Trophoblast cell (in vitro differentiated cells and primary cell): ENCODE results near the gene MYOZ2.

Experiments used
- DNase-seq, 2 donors: peaks; one replicate each; pipeline ENCODE4 v3.0.0-alpha.2; 2016
- H2AFZ ChIP-seq: 2 replicates; pipeline ENCODE4 v1.6.1; 2013; ENCODE audit warnings: low read length, moderate library complexity, mild to moderate bottlenecking; ENCODE audit not compliant: insufficient read depth, poor library complexity
- H2AK5ac ChIP-seq: 2 replicates; pipeline ENCODE4 v1.6.1; 2013; ENCODE audit warnings: mild to moderate bottlenecking, low read length
- H2BK120ac ChIP-seq: 2 replicates; pipeline ENCODE4 v1.6.1; 2013; ENCODE audit warnings: low read length, mild to moderate bottlenecking, moderate library complexity; ENCODE audit not compliant: insufficient read depth, poor library complexity
- H2BK12ac ChIP-seq: 2 replicates; pipeline ENCODE4 v1.6.1; 2013; ENCODE audit warnings: mild to moderate bottlenecking, low read length, moderate library complexity
- H2BK5ac ChIP-seq: 2 replicates; pipeline ENCODE4 v1.6.1; 2013; ENCODE audit warnings: low read length, low read depth, moderate library complexity, mild to moderate bottlenecking; ENCODE audit not compliant: poor library complexity
- H3K14ac ChIP-seq: 2 replicates; pipeline ENCODE4 v1.6.1; 2013; ENCODE audit warnings: mild to moderate bottlenecking, low read length
- H3K18ac ChIP-seq: 2 replicates; pipeline ENCODE4 v1.6.1; 2013; ENCODE audit warnings: mild to moderate bottlenecking, low read length
- H3K23ac ChIP-seq: 2 replicates; pipeline ENCODE4 v1.6.1; 2013; ENCODE audit warnings: low read length
- H3K27ac ChIP-seq: 2 replicates; pipeline ENCODE4 v1.5.1; 2013; ENCODE audit warnings: low read depth, mild to moderate bottlenecking, inconsistent platforms, low read length, moderate library complexity
- H3K27me3 ChIP-seq: 2 replicates; pipeline ENCODE4 v1.6.1; 2013; ENCODE audit warnings: inconsistent platforms, mild to moderate bottlenecking, low read length, moderate library complexity; ENCODE audit not compliant: insufficient read depth
- H3K36me3 ChIP-seq, 2 experiments: 1 replicate in 1 of 2; 2 replicates in 1 of 2; pipeline ENCODE4 v1.6.1; 2013; ENCODE audit warnings: low read length in 2 of 2, mild to moderate bottlenecking in 2 of 2, moderate library complexity in 1 of 2; ENCODE audit not compliant: insufficient read depth in 2 of 2, control insufficient read depth in 1 of 2
- H3K4ac ChIP-seq: 2 replicates; pipeline ENCODE4 v1.6.1; 2013; ENCODE audit warnings: low read depth, mild to moderate bottlenecking, low read length, moderate library complexity
- H3K4me1 ChIP-seq, 2 experiments: 1 replicate in 1 of 2; 2 replicates in 1 of 2; pipeline ENCODE4 v1.6.1; 2013; ENCODE audit warnings: low read length in 2 of 2, mild to moderate bottlenecking in 2 of 2, moderate library complexity in 1 of 2; ENCODE audit not compliant: insufficient read depth in 2 of 2, control insufficient read depth in 1 of 2
- H3K4me2 ChIP-seq: 2 replicates; pipeline ENCODE4 v1.6.1; 2013; ENCODE audit warnings: inconsistent platforms, mild to moderate bottlenecking, low read length, moderate library complexity
- H3K4me3 ChIP-seq: 2 replicates; pipeline ENCODE4 v1.5.1; 2013; ENCODE audit warnings: mild to moderate bottlenecking, low read depth, low read length, inconsistent platforms
- H3K79me1 ChIP-seq: one replicate; pipeline ENCODE4 v1.6.1; 2013; ENCODE audit warnings: low read length
- H3K79me2 ChIP-seq: 2 replicates; pipeline ENCODE4 v1.6.1; 2013; ENCODE audit warnings: low read length, mild to moderate bottlenecking; ENCODE audit not compliant: control insufficient read depth, insufficient read depth, poor library complexity
- H3K9ac ChIP-seq: 2 replicates; pipeline ENCODE4 v1.6.1; 2013; ENCODE audit warnings: mild to moderate bottlenecking, low read length
- H3K9me3 ChIP-seq: 2 replicates; pipeline ENCODE4 v1.6.1; 2013; ENCODE audit warnings: low read depth, mild to moderate bottlenecking, control low read depth, inconsistent platforms, low read length; ENCODE audit not compliant: insufficient read depth
- H4K12ac ChIP-seq: 2 replicates; pipeline ENCODE4 v1.6.1; 2013; ENCODE audit warnings: low read depth, mild to moderate bottlenecking, low read length, moderate library complexity
- H4K8ac ChIP-seq: 2 replicates; pipeline ENCODE4 v1.6.1; 2013; ENCODE audit warnings: low read depth, mild to moderate bottlenecking, low read length, moderate library complexity
- H4K91ac ChIP-seq: one replicate; pipeline ENCODE4 v1.6.1; 2013; ENCODE audit warnings: low read depth, mild to moderate bottlenecking, low read length, moderate library complexity
- WGBS: extraction: QIAGEN DNeasy Blood & Tissue Kit; methylation state at CpG from one replicate; pipeline ENCODE4 v1.1.7; 2013; ENCODE audit warnings: missing lambda C conversion rate; ENCODE audit not compliant: insufficient read length, insufficient coverage; ENCODE audit errors: extremely low coverage; 5-methylcytosine and 5-hydroxymethylcytosine counted together

MYOZ2 gene

GRCh38 chr4:119229908-119230687 is 94.5 kb downstream of the MYOZ2 start:
- H4K91ac ChIP-seq: no peak overlapping the region
- H4K8ac ChIP-seq: no peak overlapping the region
- H2BK12ac ChIP-seq: no peak overlapping the region
- no peak overlapping the region for H2AK5ac ChIP-seq
- no peak overlapping the region for H3K27ac ChIP-seq
- H3K18ac ChIP-seq: no peak overlapping the region
- H3K79me1 ChIP-seq: no peaks in the 10 kb centered on the region
- no peak overlapping the region for H2BK120ac ChIP-seq
- no peak overlapping the region for H3K14ac ChIP-seq
- no peaks in the 10 kb centered on the region for H3K79me2 ChIP-seq
- no peak overlapping the region for H2AFZ ChIP-seq
- no peak overlapping the region for H3K4ac ChIP-seq
- WGBS: no CpG with 5 or more reads among the region's 4 CpGs
- H3K9me3 ChIP-seq: no peaks in the 10 kb centered on the region
- H3K23ac ChIP-seq: no peak overlapping the region
- H3K36me3 ChIP-seq: peaks cover under 1 to 8% of the 10 kb centered on the region in 2 experiments
- no peak overlapping the region for H2BK5ac ChIP-seq
- no peak overlapping the region for H3K4me2 ChIP-seq
- H3K9ac ChIP-seq: no peak overlapping the region
- no peaks in the 10 kb centered on the region for H3K27me3 ChIP-seq
- no peak for DNase-seq
- H4K12ac ChIP-seq: no peak overlapping the region
- no peak overlapping the region for H3K4me3 ChIP-seq
- H3K4me1 ChIP-seq: peaks cover 0 to 3% of the 10 kb centered on the region in 2 experiments

GRCh38 chr4:119231491-119231890 is 95.9 kb downstream of the MYOZ2 start:
- DNase-seq: no peak
- Histone ChIP-seq H3K4me1 (peaks cover 0 to 3% of the 10 kb centered on the region in 2 experiments), H2BK12ac (no peak overlapping the region), H3K79me1 (no peaks in the 10 kb centered on the region), H3K27me3 (no peaks in the 10 kb centered on the region), H2AK5ac (no peak overlapping the region), H3K18ac (no peak overlapping the region), H4K8ac (no peak overlapping the region), H3K14ac (no peak overlapping the region), H2BK5ac (no peak overlapping the region), H3K27ac (no peak overlapping the region), H4K12ac (no peak overlapping the region), H2BK120ac (no peak overlapping the region), H3K9ac (no peak overlapping the region), H3K36me3 (peaks cover 4 to 13% of the 10 kb centered on the region in 2 experiments), H3K4me3 (no peak overlapping the region), H3K79me2 (no peaks in the 10 kb centered on the region), H3K23ac (no peak overlapping the region), H3K4ac (no peak overlapping the region), H2AFZ (no peak overlapping the region), H3K9me3 (no peaks in the 10 kb centered on the region), H3K4me2 (no peak overlapping the region), H4K91ac (no peak overlapping the region)
- WGBS: no CpG with 5 or more reads among the region's 3 CpGs

- no peak overlapping the region for H2BK5ac ChIP-seq
- no peak overlapping the region for H4K8ac ChIP-seq
- no peak overlapping the region for H3K14ac ChIP-seq
- DNase-seq: no peak
- H3K9me3 ChIP-seq: no peaks in the 10 kb centered on the region
- H3K4ac ChIP-seq: no peak overlapping the region
- WGBS: no CpG with 5 or more reads among the region's 1 CpG
- H4K91ac ChIP-seq: no peak overlapping the region
- peaks cover 6 to 13% of the 10 kb centered on the region in 2 experiments for H3K36me3 ChIP-seq
- H3K4me1 ChIP-seq: peaks cover 0 to 3% of the 10 kb centered on the region in 2 experiments
- no peak overlapping the region for H2AFZ ChIP-seq
- no peak overlapping the region for H3K4me2 ChIP-seq
- no peak overlapping the region for H2BK12ac ChIP-seq
- no peak overlapping the region for H3K9ac ChIP-seq
- no peak overlapping the region for H2BK120ac ChIP-seq
- no peaks in the 10 kb centered on the region for H3K79me2 ChIP-seq
- H3K4me3 ChIP-seq: no peak overlapping the region
- H3K18ac ChIP-seq: no peak overlapping the region
- H3K79me1 ChIP-seq: no peaks in the 10 kb centered on the region
- H3K27me3 ChIP-seq: no peaks in the 10 kb centered on the region
- no peak overlapping the region for H2AK5ac ChIP-seq
- H4K12ac ChIP-seq: no peak overlapping the region
- no peak overlapping the region for H3K27ac ChIP-seq
- no peak overlapping the region for H3K23ac ChIP-seq
These were observed 96.7 kb downstream of the MYOZ2 start for GRCh38 chr4:119232286-119232685.

- Histone ChIP-seq H3K79me2 (no peaks in the 10 kb centered on the region), H2AFZ (no peak overlapping the region), H3K4me1 (peaks cover 0 to 3% of the 10 kb centered on the region in 2 experiments), H3K9ac (no peak overlapping the region), H2BK5ac (no peak overlapping the region), H3K9me3 (no peaks in the 10 kb centered on the region), H3K4me3 (no peak overlapping the region), H4K12ac (no peak overlapping the region), H3K27me3 (no peaks in the 10 kb centered on the region), H3K14ac (no peak overlapping the region), H4K8ac (no peak overlapping the region), H3K27ac (no peak overlapping the region), H2BK120ac (no peak overlapping the region), H3K79me1 (no peaks in the 10 kb centered on the region), H3K23ac (no peak overlapping the region), H3K4me2 (no peak overlapping the region), H3K36me3 (peaks cover 6 to 13% of the 10 kb centered on the region in 2 experiments), H2BK12ac (no peak overlapping the region), H3K18ac (no peak overlapping the region), H3K4ac (no peak overlapping the region), H2AK5ac (no peak overlapping the region), H4K91ac (no peak overlapping the region)
- no peak for DNase-seq
These were observed 97.6 kb downstream of the MYOZ2 start for GRCh38 chr4:119233191-119233590.
